Endothelial cell of umbilical vein (primary cell): ENCODE data around the gene MALT1. TPM values are rescaled to one million over a fixed set of nuclear protein-coding genes. Genes with fewer than 3 reads are reported as not detected.

ENCODE experiments used
- BruUV-seq: library from RNA; stranded (reverse); fragments of 400-500 nt; replicated peaks from 2 replicates; lab custom pipeline; 2021; lab: Mats Ljungman, UMichigan
- CTCF ChIA-PET: fragments of 300-600, 350-600 bp; sonication (Branson Sonifier 250); formaldehyde crosslinking; loops from one replicate; lab custom pipeline; 2021; ENCODE audit warnings: antibody characterized with exemption, inconsistent platforms; lab: Charles Lee
- POLR2A ChIA-PET: fragments of 300-600, 350-600 bp; sonication (Branson Sonifier 250); formaldehyde crosslinking; loops from one replicate; lab custom pipeline; 2021; ENCODE audit warnings: antibody characterized with exemption, inconsistent platforms; lab: Charles Lee
- DNase-seq: peaks from one replicate; pipeline ENCODE4 v3.0.0-alpha.2; 2011; ENCODE audit warnings: low read depth, low spot score
- FAIRE-seq: peaks from 2 replicates; lab custom pipeline; 2011; peaks lifted over from hg19 to GRCh38; lab: Jason Lieb, UNC
- H2AFZ ChIP-seq: 2 replicates; pipeline ENCODE4 v1.6.0; 2012; ENCODE audit warnings: low read depth, low read length, control low read depth, inconsistent platforms
- H3K27ac ChIP-seq: 2 replicates; pipeline ENCODE4 v1.5.1; 2011; ENCODE audit warnings: low read depth, mild to moderate bottlenecking, control low read depth, low read length, moderate library complexity; ENCODE audit not compliant: insufficient read depth
- H3K27me3 ChIP-seq, 2 experiments: 2 replicates each; pipeline versions ENCODE4 v1.6.0 to v1.6.1; 2011; ENCODE audit warnings: low read length in 2 of 2, mixed read lengths in 1 of 2; ENCODE audit not compliant: control insufficient read depth in 2 of 2, insufficient read depth in 2 of 2
- H3K36me3 ChIP-seq, 2 experiments: 2 replicates in 1 of 2; 3 replicates in 1 of 2; pipeline ENCODE4 v1.5.1; 2011; ENCODE audit warnings: low read length in 2 of 2, mild to moderate bottlenecking in 1 of 2, moderate library complexity in 1 of 2; ENCODE audit not compliant: control insufficient read depth in 2 of 2, insufficient read depth in 2 of 2; ENCODE audit errors: extremely low read depth in 1 of 2
- H3K4me1 ChIP-seq: 3 replicates; pipeline ENCODE4 v1.5.1; 2011; ENCODE audit warnings: mild to moderate bottlenecking, low read length; ENCODE audit not compliant: control insufficient read depth, insufficient read depth; ENCODE audit errors: extremely low read depth
- H3K4me2 ChIP-seq: 2 replicates; pipeline ENCODE4 v1.6.1; 2011; ENCODE audit warnings: low read length, control low read depth, mixed read lengths; ENCODE audit not compliant: insufficient read depth
- H3K4me3 ChIP-seq, 3 experiments: fragments of 200-600 bp in 1 of 3; sonication (generic), shearing (Covaris generic) in 1 of 3; replicated peaks in 1 of 3; 2 replicates each; pipeline ENCODE4 v1.5.1; 2011 to 2016; ENCODE audit warnings: control low read depth in 3 of 3, low read length in 3 of 3, mild to moderate bottlenecking in 2 of 3, inconsistent platforms in 1 of 3, low read depth in 1 of 3, moderate library complexity in 1 of 3; ENCODE audit not compliant: insufficient read depth in 1 of 3
- H3K79me2 ChIP-seq: 2 replicates; pipeline ENCODE4 v1.6.0; 2012; ENCODE audit warnings: low read length, inconsistent platforms; ENCODE audit not compliant: control insufficient read depth, insufficient read depth
- H3K9ac ChIP-seq: replicated peaks from 2 replicates; pipeline ENCODE3; 2011; ENCODE audit warnings: low read length, control low read depth; ENCODE audit not compliant: insufficient read depth; ENCODE audit errors: extremely low read depth
- H3K9me1 ChIP-seq: replicated peaks from 3 replicates; pipeline ENCODE4 v1.6.0; 2011; ENCODE audit warnings: mild to moderate bottlenecking, low read length; ENCODE audit not compliant: control insufficient read depth, insufficient read depth; ENCODE audit errors: extremely low read depth
- H3K9me3 ChIP-seq: replicated peaks from 2 replicates; pipeline ENCODE4 v1.5.1; 2012; ENCODE audit warnings: low read length, inconsistent platforms; ENCODE audit not compliant: control insufficient read depth, insufficient read depth
- H4K20me1 ChIP-seq: replicated peaks from 2 replicates; pipeline ENCODE3; 2011; ENCODE audit warnings: mild to moderate bottlenecking, low read length; ENCODE audit not compliant: control insufficient read depth, insufficient read depth; ENCODE audit errors: extremely low read depth
- CTCF ChIP-seq, 2 donors: IDR thresholded peaks; 1 replicate in 1 of 2; 2 replicates in 1 of 2; pipeline ENCODE4 v1.5.1; 2011; ENCODE audit warnings: low read length in 2 of 2, mild to moderate bottlenecking in 2 of 2, moderate library complexity in 2 of 2, control low read depth in 1 of 2, inconsistent platforms in 1 of 2, low read depth in 1 of 2; ENCODE audit not compliant: insufficient read depth in 1 of 2; ENCODE audit errors: extremely low read depth in 1 of 2
- EZH2 ChIP-seq: IDR thresholded peaks from 2 replicates; pipeline ENCODE4 v1.6.1; 2012; ENCODE audit warnings: borderline replicate concordance, low read depth, mild to moderate bottlenecking, moderate library complexity, low read length, inconsistent platforms; ENCODE audit not compliant: severe bottlenecking
- FOS ChIP-seq: IDR thresholded peaks from 2 replicates; pipeline ENCODE4 v1.6.1; 2011; ENCODE audit warnings: mild to moderate bottlenecking, low read length, moderate library complexity, borderline replicate concordance; ENCODE audit not compliant: insufficient read depth
- GATA2 ChIP-seq: IDR thresholded peaks from 2 replicates; pipeline ENCODE4 v1.7.0; 2011; ENCODE audit warnings: low read depth, mild to moderate bottlenecking, moderate library complexity, mixed read lengths, low read length; ENCODE audit not compliant: insufficient read length, insufficient read depth
- JUN ChIP-seq: IDR thresholded peaks from 2 replicates; pipeline ENCODE4 v1.6.1; 2011; ENCODE audit warnings: borderline replicate concordance, low read depth; ENCODE audit not compliant: insufficient read length, insufficient read depth
- MYC ChIP-seq: IDR thresholded peaks from one replicate; pipeline ENCODE4 v1.6.1; 2011; ENCODE audit warnings: mild to moderate bottlenecking, low read depth, low read length
- POLR2A ChIP-seq: IDR thresholded peaks from 2 replicates; pipeline ENCODE4 v1.6.1; 2012; ENCODE audit warnings: low read depth, mild to moderate bottlenecking, control low read depth, low read length
- POLR2AphosphoS5 ChIP-seq: IDR thresholded peaks from 2 replicates; pipeline ENCODE4 v1.6.1; 2012; ENCODE audit warnings: low read depth, mild to moderate bottlenecking, control low read depth, low read length, moderate library complexity; ENCODE audit not compliant: insufficient read depth
- dilution Hi-C: fragments of 300-500 bp; cut with MboI; formaldehyde crosslinking; loops from one replicate; pipeline ENCODE4 v1.15.0; 2019; ENCODE audit warnings: low sequenced_read_pairs; ENCODE audit not compliant: extremely low pct_ligation_motif_present
- intact Hi-C: fragments of 100-400 bp; cut with micrococcal nuclease; formaldehyde crosslinking; loops from one replicate; pipeline ENCODE4 v1.10.0; 2022
- polyA plus RNA-seq, 4 experiments: library from polyadenylated mRNA; depleted of rRNA in 3 of 4; stranded (reverse) in 3 of 4; unstranded in 1 of 4; fragments of >200 nt; gene quantifications; 2 replicates each; pipeline versions ENCODE4 v1.2.1 to v1.2.3, GENCODE V29; 2011 to 2012; ENCODE audit warnings: missing spikeins in 1 of 4
- total RNA-seq: library from RNA; stranded (reverse); gene quantifications from 2 replicates; pipeline ENCODE4 v1.2.3, GENCODE V29; 2021
- TF ChIP-seq, protein P1 (sequence below): IDR thresholded peaks from 2 replicates; pipeline ENCODE4 v1.6.1; 2011; ENCODE audit not compliant: insufficient read depth, insufficient read length

Gene MALT1
- total and polyA plus RNA-seq, 2 donors (not counting 3 experiments of a cell fraction or from before 2014, with no cell fraction given): 2.8 to 5.1 TPM

DNA sequence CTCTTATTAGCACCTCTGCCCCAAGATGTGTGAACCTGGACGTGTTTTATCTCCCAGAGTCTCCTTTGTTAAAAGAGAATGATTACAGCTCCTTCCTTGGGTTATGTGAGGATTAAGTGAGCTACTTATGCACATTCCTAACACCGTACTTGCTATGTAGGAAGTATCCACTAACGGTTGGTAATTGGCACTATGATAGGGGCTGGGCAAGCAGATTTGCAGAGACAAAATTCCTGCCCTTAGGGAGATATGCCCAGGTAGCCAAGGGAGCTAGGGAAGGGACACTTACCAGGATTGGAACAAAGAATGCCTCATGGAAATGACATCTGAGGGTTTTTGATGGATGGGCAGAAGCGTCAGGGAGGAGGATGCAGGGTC lies 30.8 kb upstream of the MALT1 start:
- Histone ChIP-seq H2AFZ (no peak overlapping the region), H3K27ac (no peak overlapping the region), H3K79me2 (no peaks in the 10 kb centered on the region), H3K36me3 (no peaks in the 10 kb centered on the region), H3K4me2 (no peak overlapping the region), H3K4me3 (no peak overlapping the region), H3K27me3 (peaks cover 0 to 2% of the 10 kb centered on the region in 2 experiments), H3K9me3 (no peaks in the 10 kb centered on the region), H3K9ac (no peak overlapping the region), H4K20me1 (no peaks in the 10 kb centered on the region), H3K9me1 (no peaks in the 10 kb centered on the region), H3K4me1 (no peaks in the 10 kb centered on the region)
- ChIA-PET CTCF (no interaction called here), POLR2A (no interaction called here)
- FAIRE-seq: no peak
- no peak for DNase-seq
- TF ChIP-seq CTCF (IDR thresholded peaks at IDR 0.05; ENCODE audit: extremely low read depth in 1 of 2, insufficient read depth in 1 of 2, low read depth in 1 of 2, low read length in 2 of 2) (no peak), EZH2 (no peak), MYC (no peak), JUN (no peak), GATA2 (no peak), POLR2A (no peak), FOS (no peak), POLR2AphosphoS5 (no peak)
- TF ChIP-seq, protein P1, sequence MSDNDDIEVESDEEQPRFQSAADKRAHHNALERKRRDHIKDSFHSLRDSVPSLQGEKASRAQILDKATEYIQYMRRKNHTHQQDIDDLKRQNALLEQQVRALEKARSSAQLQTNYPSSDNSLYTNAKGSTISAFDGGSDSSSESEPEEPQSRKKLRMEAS: no peak
- dilution Hi-C loops (no loop called here), intact Hi-C loops (no loop called here)
- no TSS peak for BruUV-seq
